Stomach (tissue), 9 donors: ENCODE results near the gene AMD1. TPM values are rescaled to one million over a fixed set of nuclear protein-coding genes. Genes with fewer than 3 reads are reported as not detected.

Experiments
- DNase-seq, 2 donors: peaks; one replicate each; pipeline versions ENCODE4 v3.0.0 to v3.0.0-alpha.2; 2013 to 2019
- H3K27ac ChIP-seq, 5 donors: fragments of 200-600 bp in 4 of 5; sonication (generic) in 4 of 5; one replicate each; pipeline ENCODE4 v1.5.1; 2013 to 2019; ENCODE audit warnings: mild to moderate bottlenecking in 1 of 5, moderate library complexity in 1 of 5
- H3K27me3 ChIP-seq, 3 donors: fragments of 200-600 bp; sonication (generic); one replicate each; pipeline ENCODE4 v1.5.1; 2017 to 2019; ENCODE audit warnings: mixed run types in 1 of 3
- H3K36me3 ChIP-seq, 4 donors: fragments of 200-600 bp; sonication (generic); 1 replicate in 3 of 4; 2 replicates in 1 of 4; pipeline ENCODE4 v1.5.1; 2016 to 2019
- H3K4me1 ChIP-seq, 4 donors: fragments of 200-600 bp; sonication (generic); one replicate each; pipeline ENCODE4 v1.5.1; 2016 to 2019
- H3K4me3 ChIP-seq, 4 donors: fragments of 200-600 bp; sonication (generic) in 3 of 4; one replicate each; pipeline ENCODE4 v1.5.1; 2016 to 2019; ENCODE audit warnings: mild to moderate bottlenecking in 1 of 4
- H3K9me3 ChIP-seq, 4 donors: fragments of 200-600 bp; sonication (generic); one replicate each; pipeline ENCODE4 v1.5.1; 2016 to 2019
- CTCF ChIP-seq, 7 experiments: fragments of 450-650 bp in 4 of 7; fragments of 200-600 bp in 3 of 7; sonication (generic) in 3 of 7; IDR thresholded peaks; one replicate each; pipeline ENCODE4 v1.5.1; 2016 to 2019; ENCODE audit warnings: antibody characterized with exemption in 7 of 7, control low read depth in 2 of 7, mild to moderate bottlenecking in 1 of 7
- EP300 ChIP-seq: sonication (generic); formaldehyde crosslinking; IDR thresholded peaks from one replicate; pipeline ENCODE4 v1.6.1; 2017; ENCODE audit warnings: antibody characterized with exemption
- POLR2A ChIP-seq, 4 donors: fragments of 450-650 bp; IDR thresholded peaks; one replicate each; pipeline ENCODE4 v1.6.1; 2016; ENCODE audit warnings: antibody characterized with exemption in 4 of 4, control low read depth in 2 of 4, mild to moderate bottlenecking in 1 of 4, moderate library complexity in 1 of 4
- POLR2AphosphoS5 ChIP-seq, 3 donors: sonication (generic); formaldehyde crosslinking; IDR thresholded peaks; one replicate each; pipeline ENCODE4 v1.6.1; 2016; ENCODE audit warnings: antibody characterized with exemption in 3 of 3
- WGBS, 5 donors: extraction: QIAGEN DNeasy Blood & Tissue Kit in 3 of 5; methylation state at CpG; one replicate each; pipeline versions ENCODE4 v1.1.5 to v1.1.7; 2013 to 2018; 5-methylcytosine and 5-hydroxymethylcytosine counted together
- intact Hi-C: fragments of 100-400 bp; cut with DNase I; formaldehyde crosslinking; loops from one replicate; pipeline ENCODE4 v1.15.1; 2023; ENCODE audit warnings: low total_unique reads
- polyA plus RNA-seq, 3 donors: library from polyadenylated mRNA; stranded (reverse); fragments of 200-250 nt; gene quantifications; one replicate each; pipeline ENCODE4 v1.2.3, GENCODE V29; 2013
- total RNA-seq, 5 donors: library from RNA; depleted of rRNA; stranded (reverse); fragments of >200 nt; gene quantifications; one replicate each; pipeline versions ENCODE4 v1.1.0 to v1.2.3, GENCODE V29; 2014 to 2016
- donor health status: healthy with polysubstance abuse.
- donor health status: Bipolar disorder and iron deficiency.
- donor health status: healthy.

Gene AMD1
- total and polyA plus RNA-seq, 8 donors: 8.4 to 179 (median 50.4) TPM

GRCh38 chr6:110852773-110853172, 21.8 kb upstream of the AMD1 start:
- WGBS, 5 donors: 91 to 99% (median 95%) methylated on average over 2 of the region's 2 CpGs
- no peak overlapping the region for H3K27ac ChIP-seq
- no peaks in the 10 kb centered on the region for H3K36me3 ChIP-seq
- H3K9me3 ChIP-seq: no peaks in the 10 kb centered on the region
- H3K27me3 ChIP-seq: no peaks in the 10 kb centered on the region
- no peaks in the 10 kb centered on the region for H3K4me1 ChIP-seq
- no peak overlapping the region for H3K4me3 ChIP-seq
- DNase-seq: no peak
- intact Hi-C loops: no loop called here
- no peak for TF ChIP-seq POLR2A (IDR thresholded peaks at IDR 0.05)
- no peak for TF ChIP-seq POLR2AphosphoS5 (IDR thresholded peaks at IDR 0.05)
- TF ChIP-seq EP300: no peak
- TF ChIP-seq CTCF (IDR thresholded peaks at IDR 0.05): no peak

DNA sequence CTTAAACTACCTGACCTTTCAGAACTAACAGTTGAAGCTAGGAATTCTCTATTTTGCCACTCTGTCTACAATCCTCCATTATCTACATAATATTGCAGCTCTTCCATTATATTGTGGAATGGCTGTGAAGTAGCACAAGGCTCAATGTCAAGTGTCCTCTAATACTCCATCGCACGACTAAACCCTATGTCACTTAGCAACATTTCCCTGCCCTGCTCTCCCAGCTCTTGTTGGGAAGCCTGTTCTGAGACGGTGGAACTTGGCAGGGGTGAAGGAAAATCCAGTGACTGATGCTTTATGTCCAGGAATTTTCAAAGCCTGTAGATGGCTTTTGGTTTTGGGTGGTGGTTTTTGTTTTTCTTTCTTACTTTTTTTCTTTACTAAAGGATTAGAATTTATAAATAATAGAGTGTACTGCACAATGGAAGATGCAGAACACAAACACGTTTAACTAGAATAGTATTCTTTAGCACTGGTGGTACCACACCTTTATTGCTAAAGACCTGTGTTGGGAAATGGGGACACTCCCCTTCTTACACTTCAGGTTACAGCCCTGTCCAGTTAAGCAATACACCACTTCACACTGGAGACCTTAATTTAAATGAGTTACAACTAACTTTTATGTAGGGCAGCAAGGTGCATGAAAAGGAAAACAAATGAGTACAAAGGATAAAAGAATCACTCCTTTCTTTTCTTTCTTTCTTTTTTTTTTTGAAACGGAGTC, 20.7 kb upstream of the AMD1 start:
- peak in 1 of 2 donors; percentile 36 for DNase-seq
- H3K36me3 ChIP-seq: no peaks in the 10 kb centered on the region
- intact Hi-C loops: no loop called here
- no peaks in the 10 kb centered on the region for H3K9me3 ChIP-seq
- 64 to 67% (median 66%) methylated on average over 5 of the region's 5 CpGs for WGBS, 5 donors
- no peaks in the 10 kb centered on the region for H3K27me3 ChIP-seq
- TF ChIP-seq EP300 (no peak), POLR2A (IDR thresholded peaks at IDR 0.05) (no peak), CTCF (IDR thresholded peaks at IDR 0.05) (no peak), POLR2AphosphoS5 (IDR thresholded peaks at IDR 0.05) (no peak)
- no peak overlapping the region for H3K4me3 ChIP-seq
- no peaks in the 10 kb centered on the region for H3K4me1 ChIP-seq
- no peak overlapping the region for H3K27ac ChIP-seq

GRCh38 chr6:110856296-110856695, 18.3 kb upstream of the AMD1 start:
- Histone ChIP-seq H3K4me1 (no peaks in the 10 kb centered on the region), H3K4me3 (no peak overlapping the region), H3K27me3 (no peaks in the 10 kb centered on the region), H3K36me3 (no peaks in the 10 kb centered on the region), H3K27ac (no peak overlapping the region), H3K9me3 (no peaks in the 10 kb centered on the region)
- WGBS, 5 donors: 94 to 99% (median 98%) methylated on average over 3 of the region's 3 CpGs
- no peak for DNase-seq
- intact Hi-C loops: no loop called here
- TF ChIP-seq POLR2AphosphoS5 (IDR thresholded peaks at IDR 0.05) (no peak), EP300 (no peak), CTCF (IDR thresholded peaks at IDR 0.05) (no peak), POLR2A (IDR thresholded peaks at IDR 0.05) (no peak)

GRCh38 chr6:110858016-110858415, 16.6 kb upstream of the AMD1 start:
- no peaks in the 10 kb centered on the region for H3K27me3 ChIP-seq
- intact Hi-C loops: no loop called here
- TF ChIP-seq POLR2A (IDR thresholded peaks at IDR 0.05): no peak
- no peak for TF ChIP-seq POLR2AphosphoS5 (IDR thresholded peaks at IDR 0.05)
- no peak for TF ChIP-seq EP300
- TF ChIP-seq CTCF (IDR thresholded peaks at IDR 0.05): no peak
- DNase-seq: no peak
- WGBS, 5 donors: 95 to 97% (median 96%) methylated on average over 21 of the region's 21 CpGs
- H3K36me3 ChIP-seq: no peaks in the 10 kb centered on the region
- H3K27ac ChIP-seq: no peak overlapping the region
- H3K4me3 ChIP-seq: no peak overlapping the region
- no peaks in the 10 kb centered on the region for H3K4me1 ChIP-seq
- no peaks in the 10 kb centered on the region for H3K9me3 ChIP-seq
